BLaER1 treated with 17β-estradiol and CSF1 and Interleukin-3, amounts not matched to agents 10 nM and 100 nM (cell line): Measurements from ENCODE around the gene BRD1.

Source experiments
- H3K27ac ChIP-seq, 11 experiments: shearing (Covaris generic); formaldehyde crosslinking; 2 replicates each; pipeline ENCODE4 v1.8.1; 2022
- H3K27me3 ChIP-seq, 11 experiments: shearing (Covaris generic); formaldehyde crosslinking; 2 replicates each; pipeline ENCODE4 v1.8.1; 2022
- H3K36me3 ChIP-seq, 11 experiments: shearing (Covaris generic); formaldehyde crosslinking; 2 replicates each; pipeline ENCODE4 v1.8.1; 2022
- H3K4me1 ChIP-seq, 10 experiments: shearing (Covaris generic); formaldehyde crosslinking; 2 replicates each; pipeline ENCODE4 v1.8.1; 2022
- H3K4me2 ChIP-seq, 11 experiments: shearing (Covaris generic); formaldehyde crosslinking; 2 replicates each; pipeline ENCODE4 v1.8.1; 2022
- H3K4me3 ChIP-seq, 10 experiments: shearing (Covaris generic); formaldehyde crosslinking; 2 replicates each; pipeline ENCODE4 v1.8.1; 2022
- H3K9ac ChIP-seq, 11 experiments: shearing (Covaris generic); formaldehyde crosslinking; 2 replicates each; pipeline ENCODE4 v1.8.1; 2022
- H3K9me3 ChIP-seq, 11 experiments: shearing (Covaris generic); formaldehyde crosslinking; replicated peaks in 1 of 11; 2 replicates each; pipeline ENCODE4 v1.8.1; 2022
- H4K20me1 ChIP-seq, 11 experiments: shearing (Covaris generic); formaldehyde crosslinking; 2 replicates each; pipeline ENCODE4 v1.8.1; 2022
- Cebpa-rat ChIP-seq, 11 experiments: shearing (Covaris generic); IDR thresholded peaks; 2 replicates each; pipeline ENCODE4 v1.8.1; 2022

Gene BRD1

GRCh38 chr22:49728570-49729271 lies 99.0 kb downstream of the BRD1 start:
- Histone ChIP-seq H3K4me2 (peak overlapping the region in 9 of 11 experiments; percentile 24 to 80 (median 73); a peak in 17 of 22 replicates), H3K27me3 (peaks cover 81 to 100% (median 92%) of the 10 kb centered on the region in 11 experiments)
- TF ChIP-seq Cebpa-rat (IDR thresholded peaks at IDR 0.05) = no peak

GRCh38 chr22:49727881-49728569 lies 99.6 kb downstream of the BRD1 start:
- H4K20me1 ChIP-seq = peaks cover 0 to 36% (median 15%) of the 10 kb centered on the region in 11 experiments; a peak in 13 of 22 replicates
- no peaks in the 10 kb centered on the region for H3K36me3 ChIP-seq
- peak overlapping the region in 9 of 11 experiments; percentile 24 to 80 (median 73); a peak in 18 of 22 replicates for H3K4me2 ChIP-seq
- H3K4me1 ChIP-seq = peaks cover 21 to 55% (median 43%) of the 10 kb centered on the region in 10 experiments
- no peak overlapping the region for H3K27ac ChIP-seq
- H3K9ac ChIP-seq = peak overlapping the region in 2 of 11 experiments; percentile 5 to 29; a peak in 2 of 22 replicates
- peaks cover 7 to 13% (median 11%) of the 10 kb centered on the region in 11 experiments; a peak in 21 of 22 replicates for H3K9me3 ChIP-seq
- no peak overlapping the region for H3K4me3 ChIP-seq
- no peak for TF ChIP-seq Cebpa-rat (IDR thresholded peaks at IDR 0.05)
- peaks cover 74 to 99% (median 85%) of the 10 kb centered on the region in 11 experiments for H3K27me3 ChIP-seq

More at GRCh38 chr22:49728570-49729271, 99.0 kb downstream of the BRD1 start:
- Histone ChIP-seq H4K20me1 (peaks cover 0 to 38% (median 17%) of the 10 kb centered on the region in 11 experiments; a peak in 13 of 22 replicates), H3K9me3 (peaks cover 7 to 13% (median 11%) of the 10 kb centered on the region in 11 experiments; a peak in 21 of 22 replicates), H3K9ac (peak overlapping the region in 2 of 11 experiments; percentile 2 to 29; a peak in 1 of 22 replicates), H3K4me1 (peaks cover 26 to 55% (median 45%) of the 10 kb centered on the region in 10 experiments), H3K4me3 (no peak overlapping the region), H3K27ac (no peak overlapping the region), H3K36me3 (no peaks in the 10 kb centered on the region)

- Histone ChIP-seq H3K9me3 (peaks cover 5 to 11% (median 7%) of the 10 kb centered on the region in 11 experiments; a peak in 21 of 22 replicates), H3K36me3 (no peaks in the 10 kb centered on the region), H4K20me1 (peaks cover 0 to 36% (median 15%) of the 10 kb centered on the region in 11 experiments; a peak in 13 of 22 replicates), H3K27ac (no peak overlapping the region), H3K9ac (peak overlapping the region in 1 of 11 experiments; percentile 5; a peak in 1 of 22 replicates), H3K27me3 (peaks cover 67 to 99% (median 78%) of the 10 kb centered on the region in 11 experiments), H3K4me1 (peaks cover 21 to 60% (median 41%) of the 10 kb centered on the region in 10 experiments), H3K4me2 (peak overlapping the region in 9 of 11 experiments; percentile 24 to 80 (median 73); a peak in 16 of 22 replicates), H3K4me3 (no peak overlapping the region)
- TF ChIP-seq Cebpa-rat (IDR thresholded peaks at IDR 0.05) = no peak
These were observed 100.3 kb downstream of the BRD1 start for GRCh38 chr22:49727191-49727880.

- Histone ChIP-seq H3K27ac (no peak overlapping the region), H3K4me1 (peaks cover 21 to 62% (median 41%) of the 10 kb centered on the region in 10 experiments), H3K4me2 (peak overlapping the region in 3 of 11 experiments; percentile 76 to 80 (median 80); a peak in 2 of 22 replicates), H3K9ac (no peak overlapping the region), H4K20me1 (peaks cover 0 to 36% (median 15%) of the 10 kb centered on the region in 11 experiments; a peak in 13 of 22 replicates), H3K27me3 (peaks cover 61 to 92% (median 72%) of the 10 kb centered on the region in 11 experiments), H3K9me3 (peaks cover 0 to 4% (median under 1%) of the 10 kb centered on the region in 11 experiments; a peak in 9 of 22 replicates), H3K36me3 (no peaks in the 10 kb centered on the region), H3K4me3 (no peak overlapping the region)
- no peak for TF ChIP-seq Cebpa-rat (IDR thresholded peaks at IDR 0.05)
These were observed 101.0 kb downstream of the BRD1 start for GRCh38 chr22:49726701-49727101.

GRCh38 chr22:49726022-49726681 lies 101.5 kb downstream of the BRD1 start:
- H3K4me2 ChIP-seq = no peak overlapping the region
- H3K9ac ChIP-seq = no peak overlapping the region
- peaks cover 21 to 66% (median 41%) of the 10 kb centered on the region in 10 experiments for H3K4me1 ChIP-seq
- H3K9me3 ChIP-seq = no peaks in the 10 kb centered on the region
- peaks cover 0 to 36% (median 15%) of the 10 kb centered on the region in 11 experiments; a peak in 13 of 22 replicates for H4K20me1 ChIP-seq
- no peak overlapping the region for H3K27ac ChIP-seq
- no peak overlapping the region for H3K4me3 ChIP-seq
- H3K36me3 ChIP-seq = no peaks in the 10 kb centered on the region
- TF ChIP-seq Cebpa-rat (IDR thresholded peaks at IDR 0.05) = no peak
- peaks cover 55 to 87% (median 66%) of the 10 kb centered on the region in 11 experiments for H3K27me3 ChIP-seq

DNA sequence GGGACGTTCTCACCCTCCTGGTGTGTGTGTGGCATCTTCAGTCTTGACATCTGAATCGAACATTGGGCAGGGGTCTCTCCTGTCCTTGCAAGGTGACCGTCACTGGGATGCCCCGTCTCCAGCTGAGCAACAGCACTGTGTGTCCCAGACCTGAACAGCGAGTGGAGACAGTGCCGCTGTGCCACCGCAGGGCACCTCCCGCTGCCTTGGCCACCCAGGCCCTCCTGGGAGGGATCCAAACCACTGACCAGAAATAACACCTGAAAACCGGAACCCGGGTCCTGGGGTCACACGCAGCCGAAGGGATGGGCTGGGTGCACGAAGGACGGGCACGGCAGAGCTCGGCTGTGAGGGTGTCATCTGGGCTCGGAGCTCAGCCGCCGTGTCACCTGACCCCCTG lies 102.2 kb downstream of the BRD1 start:
- peak overlapping the region in 1 of 11 experiments; percentile 66; a peak in 1 of 22 replicates for H3K9ac ChIP-seq
- peaks cover 49 to 81% (median 60%) of the 10 kb centered on the region in 11 experiments for H3K27me3 ChIP-seq
- H3K27ac ChIP-seq = no peak overlapping the region
- H3K4me1 ChIP-seq = peaks cover 21 to 68% (median 41%) of the 10 kb centered on the region in 10 experiments
- no peaks in the 10 kb centered on the region for H3K36me3 ChIP-seq
- H3K4me3 ChIP-seq = no peak overlapping the region
- peak overlapping the region; percentile 84 to 100 (median 98); a peak in 17 of 22 replicates for H3K4me2 ChIP-seq
- no peaks in the 10 kb centered on the region for H3K9me3 ChIP-seq
- TF ChIP-seq Cebpa-rat (IDR thresholded peaks at IDR 0.05) = no peak
- H4K20me1 ChIP-seq = peaks cover 0 to 36% (median 15%) of the 10 kb centered on the region in 11 experiments; a peak in 13 of 22 replicates

DNA sequence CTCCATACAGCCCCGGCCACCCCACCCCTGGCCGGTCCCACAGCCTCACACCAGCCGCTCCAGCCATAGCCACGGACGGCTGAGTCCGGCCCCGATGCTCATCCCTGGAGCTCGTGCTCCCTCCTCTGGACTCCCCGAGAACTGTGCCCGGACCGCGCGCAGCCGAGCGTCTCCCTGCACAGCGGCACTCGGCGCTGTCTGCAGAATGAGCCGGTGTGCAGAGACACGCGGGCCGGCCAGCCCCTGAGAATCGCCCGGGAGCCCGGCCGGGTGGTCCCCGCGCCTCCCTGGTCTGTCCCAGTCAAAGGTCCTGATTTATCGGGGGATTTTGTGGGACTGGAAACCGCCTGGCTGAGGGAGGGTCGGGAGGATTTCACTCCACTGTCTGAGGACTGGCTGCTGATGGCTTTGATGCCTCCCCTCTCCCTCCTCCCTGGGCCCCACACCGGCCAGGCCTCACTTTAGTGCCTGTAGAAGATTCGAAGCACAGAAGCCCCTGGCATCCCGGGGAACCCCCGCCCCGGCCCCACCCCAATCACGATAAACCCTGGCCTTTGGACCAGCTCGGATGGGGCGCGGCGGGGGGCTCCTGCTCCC lies 102.7 kb downstream of the BRD1 start:
- H3K4me3 ChIP-seq = peak overlapping the region; percentile 43 to 71 (median 58)
- peak overlapping the region in 10 of 11 experiments; percentile 38 to 67 (median 54); a peak in 17 of 22 replicates for H3K9ac ChIP-seq
- no peaks in the 10 kb centered on the region for H3K9me3 ChIP-seq
- no peak for TF ChIP-seq Cebpa-rat (IDR thresholded peaks at IDR 0.05)
- H3K4me1 ChIP-seq = peaks cover 21 to 72% (median 41%) of the 10 kb centered on the region in 10 experiments
- H3K36me3 ChIP-seq = no peaks in the 10 kb centered on the region
- H3K27me3 ChIP-seq = peaks cover 44 to 75% (median 55%) of the 10 kb centered on the region in 11 experiments
- peak overlapping the region in 4 of 11 experiments; percentile 45 to 66 (median 60); a peak in 5 of 22 replicates for H3K27ac ChIP-seq
- peaks cover 0 to 40% (median 15%) of the 10 kb centered on the region in 11 experiments; a peak in 13 of 22 replicates for H4K20me1 ChIP-seq
- peak overlapping the region; percentile 84 to 100 (median 98) for H3K4me2 ChIP-seq
